ENCODE data around the gene LZTS2.
A peak's percentile ranks its signal among the peaks of the same experiment; 100 is the strongest.

The LZTS2 gene

GRCh38 chr10:101035916-101036702 is 36.5 kb downstream of the LZTS2 start:
- DNase-seq = no peak

- no peak for DNase-seq
These were observed 37.1 kb downstream of the LZTS2 start for GRCh38 chr10:101036726-101037125.

- DNase-seq = no peak
These were observed 38.9 kb downstream of the LZTS2 start for GRCh38 chr10:101038484-101038883.

- DNase-seq = no peak
These were observed 40.5 kb downstream of the LZTS2 start for GRCh38 chr10:101040061-101040460.

GRCh38 chr10:101040851-101041250 is 41.2 kb downstream of the LZTS2 start:
- no peak for DNase-seq

- DNase-seq = peak; percentile 52
These were observed 41.7 kb downstream of the LZTS2 start for GRCh38 chr10:101041252-101041761.

GRCh38 chr10:101042118-101042517 is 42.5 kb downstream of the LZTS2 start:
- DNase-seq = no peak

GRCh38 chr10:101042667-101043362 is 43.2 kb downstream of the LZTS2 start:
- DNase-seq = peak; percentile 88

- no peak for DNase-seq
These were observed 43.7 kb downstream of the LZTS2 start for GRCh38 chr10:101043363-101043707.

- DNase-seq = no peak
These were observed 44.5 kb downstream of the LZTS2 start for GRCh38 chr10:101044117-101044516.

- DNase-seq = no peak
These were observed 47.0 kb downstream of the LZTS2 start for GRCh38 chr10:101046332-101047238.

GRCh38 chr10:101047268-101047667 is 47.7 kb downstream of the LZTS2 start:
- DNase-seq = no peak

- peak; percentile 59 for DNase-seq
These were observed 48.6 kb downstream of the LZTS2 start for GRCh38 chr10:101047961-101048892.

GRCh38 chr10:101050208-101051069 is 50.8 kb downstream of the LZTS2 start:
- no peak for DNase-seq

- DNase-seq = no peak
These were observed 52.7 kb downstream of the LZTS2 start for GRCh38 chr10:101052285-101052684.

- no peak for DNase-seq
These were observed 53.9 kb downstream of the LZTS2 start for GRCh38 chr10:101053516-101053915.

- DNase-seq = no peak
These were observed 54.7 kb downstream of the LZTS2 start for GRCh38 chr10:101054351-101054750.

- no peak for DNase-seq
These were observed 55.3 kb downstream of the LZTS2 start for GRCh38 chr10:101054876-101055275.

- DNase-seq = no peak
These were observed 55.8 kb downstream of the LZTS2 start for GRCh38 chr10:101055411-101055810.

GRCh38 chr10:101056365-101057151 is 57.0 kb downstream of the LZTS2 start:
- DNase-seq = no peak
